OCI-LY3 (cell line): Measurements from ENCODE around the gene TRIP11.

Experiments used
- H2AFZ ChIP-seq: fragments of 200-600, 300-600 bp; shearing (Covaris generic); 2 replicates; pipeline ENCODE4 v1.6.0; 2014; ENCODE audit warnings: antibody characterized with exemption, low read depth, low read length
- H3K27ac ChIP-seq: fragments of 200-600, 300-600 bp; sonication (generic); 2 replicates; pipeline ENCODE4 v1.5.1; 2014; ENCODE audit warnings: mild to moderate bottlenecking, low read length, moderate library complexity, mixed read lengths
- H3K27me3 ChIP-seq: fragments of 200-600, 300-600 bp; sonication (generic); 2 replicates; pipeline ENCODE4 v1.6.1; 2014; ENCODE audit warnings: low read depth, low read length, mixed read lengths
- H3K36me3 ChIP-seq: fragments of 200-600, 300-600 bp; sonication (generic); replicated peaks from 2 replicates; pipeline ENCODE3; 2014; ENCODE audit warnings: low read depth, low read length, mixed read lengths
- H3K4me1 ChIP-seq: fragments of 300-600, 200-600 bp; sonication (generic); 2 replicates; pipeline ENCODE4 v1.6.1; 2014; ENCODE audit warnings: low read length, mixed read lengths
- H3K4me2 ChIP-seq: fragments of 200-600, 300-600 bp; sonication (generic); 2 replicates; pipeline ENCODE4 v1.6.1; 2014; ENCODE audit warnings: low read length, mixed read lengths
- H3K4me3 ChIP-seq: fragments of 300-600, 200-600 bp; sonication (generic); 2 replicates; pipeline ENCODE4 v1.5.1; 2014; ENCODE audit warnings: antibody characterized with exemption, mild to moderate bottlenecking, low read length, moderate library complexity
- H3K79me2 ChIP-seq: fragments of 300-600, 200-600 bp; shearing (Covaris generic); 2 replicates; pipeline ENCODE4 v1.6.1; 2014; ENCODE audit warnings: mild to moderate bottlenecking, low read length, mixed read lengths
- H3K9ac ChIP-seq: fragments of 300-600, 200-600 bp; shearing (Covaris generic); 2 replicates; pipeline ENCODE4 v1.6.0; 2014; ENCODE audit warnings: mild to moderate bottlenecking, low read length, moderate library complexity
- H3K9me3 ChIP-seq: fragments of 200-600, 300-600 bp; shearing (Covaris generic); 2 replicates; pipeline ENCODE4 v1.6.1; 2014; ENCODE audit warnings: low read length, mixed read lengths; ENCODE audit not compliant: insufficient read depth
- H4K20me1 ChIP-seq: fragments of 200-600, 300-600 bp; sonication (generic); 2 replicates; pipeline ENCODE4 v1.6.1; 2016; ENCODE audit warnings: low read length, mixed read lengths; ENCODE audit not compliant: insufficient read depth
- CTCF ChIP-seq: fragments of 200-600, 300-600 bp; sonication (generic); IDR thresholded peaks from 2 replicates; pipeline ENCODE4 v1.5.1; 2014; ENCODE audit warnings: antibody characterized with exemption, low read length, low read depth
- EZH2phosphoT487 ChIP-seq: fragments of 200-600 bp; shearing (Covaris generic); IDR thresholded peaks from 2 replicates; pipeline ENCODE4 v1.6.1; 2018; ENCODE audit warnings: antibody characterized with exemption, mixed run types, low read depth

The TRIP11 gene

GRCh38 chr14:91940209-91940608 lies 99.7 kb downstream of the TRIP11 start:
- Histone ChIP-seq H3K9me3 (no peaks in the 10 kb centered on the region), H3K4me2 (no peak overlapping the region)

GRCh38 chr14:91935586-91935985 lies 104.3 kb downstream of the TRIP11 start:
- H4K20me1 ChIP-seq: no peaks in the 10 kb centered on the region
- H3K9me3 ChIP-seq: no peaks in the 10 kb centered on the region
- no peaks in the 10 kb centered on the region for H3K4me1 ChIP-seq
- no peaks in the 10 kb centered on the region for H3K36me3 ChIP-seq
- no peak overlapping the region for H3K27ac ChIP-seq
- no peaks in the 10 kb centered on the region for H3K79me2 ChIP-seq
- no peak overlapping the region for H3K9ac ChIP-seq
- H3K4me3 ChIP-seq: no peak overlapping the region
- TF ChIP-seq CTCF: no peak
- TF ChIP-seq EZH2phosphoT487: no peak
- no peaks in the 10 kb centered on the region for H3K27me3 ChIP-seq
- H3K4me2 ChIP-seq: no peak overlapping the region
- H2AFZ ChIP-seq: no peak overlapping the region

More at GRCh38 chr14:91940209-91940608, 99.7 kb downstream of the TRIP11 start:
- Histone ChIP-seq H3K27ac (no peak overlapping the region), H3K79me2 (no peaks in the 10 kb centered on the region), H2AFZ (no peak overlapping the region), H3K27me3 (no peaks in the 10 kb centered on the region), H3K4me1 (no peaks in the 10 kb centered on the region), H3K4me3 (no peak overlapping the region), H4K20me1 (no peaks in the 10 kb centered on the region), H3K36me3 (no peaks in the 10 kb centered on the region), H3K9ac (no peak overlapping the region)
- no peak for TF ChIP-seq EZH2phosphoT487
- no peak for TF ChIP-seq CTCF

- no peak overlapping the region for H3K9ac ChIP-seq
- no peaks in the 10 kb centered on the region for H3K79me2 ChIP-seq
- no peak overlapping the region for H2AFZ ChIP-seq
- no peak overlapping the region for H3K4me3 ChIP-seq
- no peaks in the 10 kb centered on the region for H3K27me3 ChIP-seq
- H3K4me1 ChIP-seq: no peaks in the 10 kb centered on the region
- H3K36me3 ChIP-seq: no peaks in the 10 kb centered on the region
- H3K4me2 ChIP-seq: no peak overlapping the region
- H3K9me3 ChIP-seq: no peaks in the 10 kb centered on the region
- H3K27ac ChIP-seq: no peak overlapping the region
- no peak for TF ChIP-seq EZH2phosphoT487
- no peak for TF ChIP-seq CTCF
- no peaks in the 10 kb centered on the region for H4K20me1 ChIP-seq
Observed at GRCh38 chr14:91934554-91935285, 105.1 kb downstream of the TRIP11 start.

- Histone ChIP-seq H3K4me1 (no peaks in the 10 kb centered on the region), H3K9me3 (no peaks in the 10 kb centered on the region), H4K20me1 (no peaks in the 10 kb centered on the region), H3K36me3 (no peaks in the 10 kb centered on the region), H3K79me2 (no peaks in the 10 kb centered on the region), H3K27me3 (no peaks in the 10 kb centered on the region), H3K27ac (no peak overlapping the region), H2AFZ (no peak overlapping the region), H3K9ac (no peak overlapping the region), H3K4me2 (no peak overlapping the region), H3K4me3 (no peak overlapping the region)
- TF ChIP-seq CTCF: no peak
- TF ChIP-seq EZH2phosphoT487: no peak
Observed at GRCh38 chr14:91931478-91932088, 108.3 kb downstream of the TRIP11 start.
